Stimulated activated CD8-positive, alpha-beta memory T cell treated with anti-CD3 and anti-CD28 coated beads, Interleukin-12 subunit alpha, Interleukin-12 subunit beta, amount 100 ng/mL, for 4 hours (primary cell): Measurements from ENCODE around the gene RUVBL1.

Source experiments
- DNase-seq: peaks from one replicate; pipeline ENCODE4 v3.0.0-alpha.2; 2020; ENCODE audit warnings: low read depth

The RUVBL1 gene

GRCh38 chr3:128066676-128067075 is 56.9 kb downstream of the RUVBL1 start:
- DNase-seq: no peak

DNA sequence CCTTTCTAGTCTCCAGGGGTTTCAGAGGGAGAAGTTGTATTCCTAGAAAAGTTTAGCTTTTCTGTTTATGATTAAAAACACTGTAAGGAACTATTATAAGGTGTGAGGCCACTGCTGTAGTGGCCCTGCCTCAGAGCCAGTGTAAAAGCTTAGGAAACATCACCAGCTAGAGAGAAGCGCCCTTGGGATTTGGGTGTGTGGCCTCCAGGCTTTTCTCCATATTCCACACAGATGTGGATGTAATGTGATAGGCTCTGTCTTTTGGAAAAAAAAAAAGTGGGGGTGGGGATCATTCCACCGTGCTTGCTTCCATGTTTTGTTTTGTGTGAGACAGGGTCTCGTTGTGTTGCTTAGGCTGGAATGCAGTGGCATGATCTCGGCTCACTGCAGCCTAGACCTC is 57.5 kb downstream of the RUVBL1 start:
- no peak for DNase-seq

- DNase-seq: no peak
Measured at GRCh38 chr3:128064962-128065361, 58.6 kb downstream of the RUVBL1 start.

GRCh38 chr3:128063865-128064264 is 59.7 kb downstream of the RUVBL1 start:
- DNase-seq: no peak

DNA sequence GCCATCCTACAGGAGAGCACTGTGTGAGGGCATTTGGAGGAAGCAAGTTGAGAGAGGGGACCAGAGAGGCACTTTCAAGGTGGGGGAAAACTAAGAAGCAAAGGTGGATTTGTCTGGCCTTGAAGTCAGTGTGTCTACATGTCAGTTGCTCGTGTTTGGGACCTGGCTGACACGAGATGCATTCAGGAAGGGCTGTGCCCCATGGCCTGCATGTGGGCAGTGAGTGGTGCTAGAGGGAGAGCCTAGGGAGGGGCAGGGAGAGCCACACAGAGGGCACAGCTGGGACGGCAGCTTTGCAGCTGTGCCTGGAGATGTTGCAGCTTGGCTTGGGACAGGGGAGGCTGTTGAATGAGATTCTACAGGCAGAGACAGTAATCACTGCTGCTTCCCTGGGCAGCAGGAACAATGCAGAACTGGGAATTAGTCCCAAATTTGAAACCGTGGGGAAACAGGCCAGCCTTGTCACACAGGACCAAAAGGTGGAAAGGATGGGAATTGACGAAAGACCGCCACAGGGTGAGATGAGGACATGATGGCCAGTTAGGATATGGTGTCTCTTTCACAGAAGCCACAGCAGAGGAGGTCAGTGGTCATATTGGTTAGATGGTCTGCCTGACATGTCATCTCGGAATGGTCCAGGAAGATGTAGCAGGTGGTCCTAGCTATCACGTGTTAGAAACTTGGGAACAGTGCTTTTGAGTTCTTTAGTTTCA is 61.4 kb downstream of the RUVBL1 start:
- no peak for DNase-seq

DNA sequence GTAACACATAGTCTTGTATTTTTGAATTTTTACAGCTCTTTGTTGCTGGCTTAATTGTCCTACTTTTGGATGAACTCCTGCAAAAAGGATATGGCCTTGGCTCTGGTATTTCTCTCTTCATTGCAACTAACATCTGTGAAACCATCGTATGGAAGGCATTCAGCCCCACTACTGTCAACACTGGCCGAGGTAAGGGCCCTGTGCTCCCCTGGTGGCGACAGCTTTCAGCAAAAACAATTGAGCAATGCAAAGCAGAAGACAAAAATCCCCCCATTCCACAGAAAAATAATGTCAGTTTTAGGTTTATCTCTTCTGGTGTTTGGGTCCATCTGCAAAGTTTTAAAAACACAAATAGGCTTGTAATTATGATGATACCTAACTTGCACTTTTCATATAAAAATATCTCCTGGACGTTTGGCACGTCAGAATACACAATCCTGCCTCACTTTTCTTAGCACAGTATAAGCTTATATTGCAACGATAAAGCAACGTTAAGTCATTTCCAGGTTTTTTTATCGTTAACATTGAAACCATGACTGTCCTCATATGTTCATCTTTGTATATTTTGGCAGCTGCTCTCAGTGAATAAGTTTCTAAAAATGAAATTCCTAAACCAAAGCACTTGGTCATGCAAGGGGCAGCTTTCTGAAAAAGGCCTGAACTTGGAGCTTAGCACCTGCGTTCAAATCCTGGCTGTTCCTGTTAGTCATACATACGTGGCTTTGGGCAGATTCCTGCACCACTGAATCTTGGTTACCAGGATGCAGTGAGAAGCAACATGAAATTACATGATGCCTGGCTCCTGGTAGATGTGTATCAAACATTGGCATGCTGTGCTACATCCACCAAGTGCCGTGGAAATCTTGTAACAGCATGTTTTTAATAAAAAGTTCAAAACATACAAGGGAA is 62.9 kb downstream of the RUVBL1 start:
- no peak for DNase-seq

- DNase-seq: no peak
Measured at GRCh38 chr3:128056258-128056657, 67.4 kb downstream of the RUVBL1 start.

- DNase-seq: no peak
Measured at GRCh38 chr3:128054367-128054766, 69.2 kb downstream of the RUVBL1 start.

- DNase-seq: no peak
Measured at GRCh38 chr3:128053614-128054013, 70.0 kb downstream of the RUVBL1 start.

GRCh38 chr3:128052595-128053351 is 70.8 kb downstream of the RUVBL1 start:
- no peak for DNase-seq

DNA sequence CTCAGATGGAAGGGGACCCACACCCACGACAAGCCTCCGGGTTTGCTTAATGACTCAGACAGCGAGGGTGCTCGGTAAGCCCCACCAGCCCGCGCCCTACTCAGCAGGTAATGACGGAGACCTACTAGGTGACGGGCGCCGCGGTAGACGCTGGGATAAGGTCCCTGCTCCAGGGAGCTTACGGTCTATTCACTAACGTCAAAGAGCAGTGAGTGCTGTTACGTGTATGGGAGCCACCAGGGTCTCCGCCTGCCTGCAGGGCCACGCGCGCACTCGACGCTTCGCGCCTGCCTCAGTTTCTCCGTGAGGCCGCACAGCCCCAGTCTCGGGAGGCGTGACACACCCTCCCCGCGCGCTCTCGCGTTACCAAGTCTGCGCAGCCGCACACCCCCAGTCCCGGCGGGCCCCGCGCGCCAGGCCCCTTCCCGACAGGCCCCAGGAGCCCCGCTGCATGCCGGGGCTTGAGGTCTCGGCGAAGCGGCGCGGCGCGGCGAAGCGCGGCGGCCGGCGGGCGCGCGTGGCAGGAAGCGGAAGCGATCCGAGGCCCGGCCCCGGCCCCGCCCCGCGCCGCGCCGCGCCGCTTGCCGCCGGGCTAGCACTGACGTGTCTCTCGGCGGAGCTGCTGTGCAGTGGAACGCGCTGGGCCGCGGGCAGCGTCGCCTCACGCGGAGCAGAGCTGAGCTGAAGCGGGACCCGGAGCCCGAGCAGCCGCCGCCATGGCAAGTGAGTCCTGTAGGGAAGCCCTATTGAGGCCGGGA is 71.6 kb downstream of the RUVBL1 start, which contains the start of gene SEC61A1:
SEC61A1 (plus strand) TSS at position 601 of the 758 bp plus-strand sequence; CDS start at position 717, 116 bp downstream.
- DNase-seq: peak; percentile 94

- no peak for DNase-seq
Measured at GRCh38 chr3:128051459-128051836, 72.2 kb downstream of the RUVBL1 start.

GRCh38 chr3:128050597-128050996 is 73.0 kb downstream of the RUVBL1 start:
- no peak for DNase-seq

GRCh38 chr3:128041344-128041743 is 82.3 kb downstream of the RUVBL1 start:
- no peak for DNase-seq

DNA sequence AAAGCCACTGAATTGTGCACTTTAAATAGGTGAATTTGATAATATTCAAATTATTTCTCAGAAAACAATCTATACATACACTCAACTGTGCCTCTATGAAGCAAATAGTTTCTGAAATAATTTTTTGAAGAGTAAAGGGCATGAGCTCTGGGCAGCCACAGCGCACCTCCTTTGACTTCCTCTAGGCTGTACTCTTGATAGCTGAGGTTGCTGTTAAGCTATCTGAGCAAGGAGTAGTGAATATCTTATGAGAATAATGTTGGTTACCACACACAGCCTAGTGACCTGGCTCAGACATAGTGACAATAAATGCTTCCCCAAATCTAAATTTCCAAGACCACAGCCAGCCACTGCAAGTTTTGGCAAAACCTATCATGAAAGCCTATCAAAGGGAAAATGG is 83.0 kb downstream of the RUVBL1 start:
- DNase-seq: no peak

GRCh38 chr3:128040041-128040440 is 83.6 kb downstream of the RUVBL1 start:
- no peak for DNase-seq

GRCh38 chr3:128036119-128036518 is 87.5 kb downstream of the RUVBL1 start:
- no peak for DNase-seq

GRCh38 chr3:128033102-128033501 is 90.5 kb downstream of the RUVBL1 start:
- no peak for DNase-seq
